GM19372 (cell line): ENCODE data around the gene SH3GLB2.
A peak's percentile ranks its signal among the peaks of the same experiment; 100 is the strongest.
"Not testable (repeated sequence)": the region's sequence is repeated elsewhere in the genome, so short reads cannot be mapped to it uniquely, and the experiment has no call there.

Source experiments
- ATAC-seq: cut with Tn5 transposase; IDR thresholded peaks from one replicate; pipeline ENCODE4 v1.9.1; 2021; ENCODE audit warnings: mild to moderate bottlenecking, low read depth, moderate library complexity; ENCODE audit not compliant: unreplicated experiment

SH3GLB2 gene

DNA sequence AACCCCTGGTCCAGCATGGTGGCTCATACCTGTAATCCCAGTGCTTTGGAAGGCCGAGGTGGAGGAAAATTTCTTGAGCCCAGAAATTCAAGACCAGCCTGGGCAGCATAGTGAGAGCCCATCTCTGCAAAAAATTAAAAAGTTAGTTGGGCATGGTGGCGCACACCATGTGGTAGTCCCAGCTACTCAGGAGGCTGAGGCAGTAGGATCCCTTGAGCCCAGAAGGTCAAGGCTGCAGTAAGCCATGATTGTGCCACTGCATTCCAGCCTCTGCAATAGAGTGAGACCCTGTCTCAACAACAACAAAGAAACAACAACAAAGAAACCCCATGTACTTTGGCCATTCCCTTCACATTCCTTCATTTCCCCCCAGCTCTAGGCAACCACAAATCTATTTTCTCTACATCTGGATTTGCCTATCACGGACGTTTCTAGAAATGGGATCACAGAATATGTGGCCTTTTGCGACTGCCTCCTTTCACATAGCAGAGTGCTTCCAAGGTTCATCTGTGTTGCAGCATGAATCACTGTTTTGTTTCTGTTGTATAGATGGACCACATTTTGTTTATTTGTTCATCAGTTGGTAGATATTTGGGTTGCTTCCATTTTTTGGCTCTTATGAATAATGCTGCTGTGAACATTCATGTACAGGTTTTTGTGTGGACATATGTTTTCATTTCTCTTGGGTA is 26.2 kb upstream of the SH3GLB2 start:
- no peak for ATAC-seq

DNA sequence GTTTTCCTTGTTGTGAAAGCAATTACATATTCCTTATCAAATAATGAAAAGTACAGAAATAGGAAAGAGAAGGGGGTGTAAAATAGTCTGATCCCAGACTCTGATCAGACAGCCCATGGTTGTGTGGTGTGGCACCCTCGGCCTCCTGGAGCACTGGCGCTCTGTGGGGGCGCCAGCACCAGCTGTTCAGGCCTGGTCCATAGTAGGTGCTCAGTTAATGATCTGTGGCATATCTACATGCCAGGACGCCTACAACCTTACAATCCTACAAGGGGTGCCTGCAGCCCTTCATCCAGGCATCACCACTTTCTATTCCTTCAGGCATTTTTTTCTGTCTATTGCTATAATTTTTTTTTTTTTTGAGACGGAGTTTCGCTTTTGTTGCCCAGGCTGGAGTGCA is 24.9 kb upstream of the SH3GLB2 start:
- no peak for ATAC-seq

- no peak for ATAC-seq
These were observed 24.5 kb upstream of the SH3GLB2 start for GRCh38 chr9:129052592-129052991.

- ATAC-seq: no peak
These were observed 13.9 kb upstream of the SH3GLB2 start for GRCh38 chr9:129042016-129042415.

- ATAC-seq: no peak
These were observed 12.0 kb upstream of the SH3GLB2 start for GRCh38 chr9:129040113-129040643.

DNA sequence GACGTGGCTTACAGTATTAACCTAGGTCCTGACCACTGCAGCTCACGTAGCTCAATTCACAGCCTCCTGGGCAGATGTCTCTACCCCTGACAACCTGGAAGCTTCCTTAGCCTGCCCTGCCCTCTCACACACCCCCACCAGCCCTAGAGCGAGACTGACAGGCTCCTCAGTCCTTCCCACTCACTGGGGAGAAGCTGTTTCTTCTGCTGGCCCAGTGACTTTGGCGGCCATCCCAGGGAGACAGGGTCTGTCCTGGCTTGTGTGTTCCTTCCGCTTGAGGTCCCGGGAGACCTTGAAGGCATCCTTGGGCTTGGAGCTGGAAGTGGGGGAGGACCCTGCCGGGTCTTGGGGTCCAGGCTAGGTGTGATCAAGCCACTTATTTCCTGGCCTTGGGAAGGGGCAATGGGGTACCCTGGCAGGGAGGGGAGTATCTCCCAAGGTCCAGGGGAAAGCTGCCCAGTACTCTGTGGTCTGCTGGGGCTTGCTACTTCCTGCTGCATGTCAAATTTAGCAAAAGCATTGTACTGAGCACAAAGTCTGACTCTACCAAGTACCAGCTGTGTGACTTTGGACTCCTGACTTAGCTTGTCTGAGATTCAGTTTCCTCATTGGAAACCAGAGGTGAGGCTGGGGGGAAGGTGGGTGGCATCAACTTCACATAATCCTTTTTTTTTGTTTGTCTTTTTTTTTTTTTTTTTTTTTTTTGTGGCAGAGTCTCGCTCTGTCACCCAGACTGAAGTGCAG is 10.2 kb upstream of the SH3GLB2 start:
- no peak for ATAC-seq

DNA sequence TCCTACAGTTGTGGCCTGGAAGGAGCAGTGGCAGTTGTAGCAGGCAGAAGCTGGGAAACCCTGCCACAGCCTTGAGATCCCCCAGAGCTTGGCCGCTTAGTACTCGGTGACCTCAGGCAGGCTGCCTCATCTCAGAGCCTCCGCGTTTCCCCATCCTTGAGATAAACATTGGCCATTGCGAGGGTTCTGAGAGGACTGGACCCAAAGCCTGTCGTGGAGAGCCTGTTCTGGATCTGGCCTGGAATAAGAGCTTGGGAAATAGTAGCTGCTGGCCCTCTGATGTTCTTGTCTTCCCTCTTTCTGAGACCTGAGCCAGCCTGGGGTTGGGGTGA is 9.6 kb upstream of the SH3GLB2 start:
- ATAC-seq: no peak

DNA sequence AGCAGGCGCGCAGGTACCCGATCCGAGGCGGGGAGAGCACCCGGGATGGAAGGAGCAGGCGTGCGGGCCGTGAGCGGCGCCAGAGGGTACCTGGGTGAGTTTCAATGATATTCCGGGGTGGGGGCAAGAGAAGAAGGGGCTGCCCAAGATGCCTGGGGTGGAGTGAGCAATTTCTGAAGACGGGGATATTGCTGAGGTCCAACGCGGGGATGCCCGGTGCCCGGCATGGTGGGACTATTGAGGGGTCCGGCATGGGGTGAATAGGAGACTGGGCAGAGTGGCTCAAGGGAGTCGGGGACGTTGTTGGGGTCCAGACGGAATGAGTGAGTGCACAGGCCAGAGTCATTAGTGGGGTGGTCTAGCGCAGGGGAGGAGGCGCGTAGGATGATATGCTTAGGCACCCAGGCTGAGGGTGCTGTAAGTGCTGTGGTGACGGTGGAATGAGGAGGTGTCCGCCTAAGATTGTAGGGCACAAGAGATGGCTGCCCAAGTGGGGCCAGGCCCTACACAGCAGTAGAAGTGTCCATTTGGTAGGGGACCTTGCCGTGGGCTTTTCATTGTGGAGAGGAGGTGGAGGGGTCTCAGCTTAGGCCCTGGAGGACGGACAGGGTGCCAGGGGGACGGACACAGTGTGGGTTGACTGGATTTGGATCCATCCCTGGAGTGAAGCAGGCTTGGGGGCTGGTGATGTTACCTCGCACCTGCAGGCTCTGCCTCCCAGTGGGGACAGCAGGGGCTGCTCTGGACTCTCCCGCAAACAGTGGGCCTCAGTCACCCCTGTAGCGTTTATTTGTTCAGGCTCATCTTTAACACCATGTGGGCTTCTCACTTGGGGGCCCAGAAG is 9.0 kb upstream of the SH3GLB2 start:
- no peak for ATAC-seq

GRCh38 chr9:129036241-129036922 is 8.3 kb upstream of the SH3GLB2 start, which contains the start of gene MIGA2:
MIGA2 (plus strand) TSS chr9:129036626; CDS start chr9:129040595, 3,969 bp downstream.
- ATAC-seq: peak; percentile 98

- not testable (repeated sequence) for ATAC-seq
These were observed 7.7 kb upstream of the SH3GLB2 start for GRCh38 chr9:129035838-129036237.

DNA sequence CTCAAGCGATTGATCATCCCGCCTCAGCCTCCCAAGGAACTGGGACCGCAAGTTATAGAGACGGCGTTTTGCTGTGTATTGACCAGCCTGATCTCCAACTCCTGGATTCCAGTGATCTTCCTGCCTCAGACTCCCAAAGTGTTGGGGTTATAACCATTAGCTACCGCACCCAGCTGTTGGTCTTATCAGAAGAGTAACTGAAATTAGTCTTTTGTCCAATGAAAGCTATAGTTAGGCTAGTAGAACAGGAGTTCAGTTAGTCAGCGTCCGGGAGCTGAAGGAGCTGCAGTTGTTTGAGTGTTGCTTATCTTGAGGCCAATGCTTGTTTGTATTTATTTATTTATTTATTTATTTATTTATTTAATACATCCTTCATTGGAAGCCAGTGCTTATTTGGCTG is 5.1 kb upstream of the SH3GLB2 start:
- ATAC-seq: no peak

DNA sequence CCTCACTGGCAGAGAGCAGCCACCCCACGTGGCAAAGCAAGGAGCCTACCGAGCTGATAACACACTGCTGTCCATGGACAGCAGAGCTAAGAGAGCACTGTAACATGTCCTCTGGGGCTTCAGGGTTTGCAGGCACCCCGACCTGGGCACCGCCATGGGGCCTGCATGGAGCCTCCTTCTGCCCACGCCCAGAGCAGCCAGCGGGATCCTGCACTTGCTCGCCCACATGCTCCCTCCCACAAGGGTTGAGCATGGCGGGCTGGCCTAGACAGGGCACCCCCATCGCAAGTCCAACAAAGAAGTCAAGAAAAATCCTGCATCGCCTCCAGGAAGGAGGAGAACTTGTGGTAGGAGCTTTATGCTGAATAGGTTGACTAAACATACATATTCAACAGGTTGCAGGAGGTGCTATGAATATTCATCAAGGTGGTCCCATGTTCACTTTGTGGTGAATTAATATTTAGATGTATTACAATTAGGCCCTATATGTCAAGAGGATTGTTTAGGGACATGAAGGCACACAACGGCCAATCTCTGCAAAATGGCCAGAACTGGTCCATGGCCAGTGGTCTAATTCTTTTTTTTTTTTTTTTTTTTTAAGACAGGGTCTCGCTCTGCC is 4.5 kb upstream of the SH3GLB2 start:
- ATAC-seq: no peak

DNA sequence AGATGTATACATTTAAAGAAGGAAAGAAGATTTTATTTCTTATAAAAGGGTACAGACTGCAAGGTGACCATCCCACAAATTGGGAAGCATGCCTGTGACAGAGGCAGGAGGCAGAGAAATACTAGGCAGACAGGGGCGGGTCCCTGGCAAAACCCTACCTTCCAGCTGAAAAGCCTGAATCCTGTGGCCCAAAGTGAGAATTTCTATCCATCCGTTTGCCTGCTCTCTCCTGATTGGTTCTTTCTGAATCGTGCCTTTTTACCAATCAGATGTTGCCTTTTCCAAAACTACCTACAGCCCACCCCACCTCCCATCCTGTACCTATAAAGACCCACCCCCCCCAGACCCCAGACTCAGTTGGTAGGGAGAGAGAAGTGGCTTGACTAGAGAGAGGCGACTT is 3.4 kb upstream of the SH3GLB2 start:
- ATAC-seq: no peak

DNA sequence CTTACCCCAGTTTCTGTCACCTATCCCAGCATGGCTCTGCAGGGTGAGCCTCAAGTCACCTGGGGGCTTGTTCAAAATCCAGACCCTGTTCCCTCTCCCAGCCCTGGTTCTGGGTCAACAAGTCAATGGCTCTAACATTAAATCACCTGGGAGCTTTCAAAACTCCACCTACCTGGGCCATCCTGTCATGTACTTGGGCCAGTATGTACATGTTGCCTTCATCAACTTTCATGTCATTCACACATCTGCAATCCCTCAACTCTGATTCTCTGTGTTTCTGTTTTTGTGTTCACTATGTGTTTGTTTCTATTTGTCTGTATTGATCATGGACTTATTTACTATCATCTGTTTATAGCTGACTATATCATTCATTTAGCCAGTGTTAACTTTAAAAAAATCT is 2.1 kb upstream of the SH3GLB2 start:
- no peak for ATAC-seq

DNA sequence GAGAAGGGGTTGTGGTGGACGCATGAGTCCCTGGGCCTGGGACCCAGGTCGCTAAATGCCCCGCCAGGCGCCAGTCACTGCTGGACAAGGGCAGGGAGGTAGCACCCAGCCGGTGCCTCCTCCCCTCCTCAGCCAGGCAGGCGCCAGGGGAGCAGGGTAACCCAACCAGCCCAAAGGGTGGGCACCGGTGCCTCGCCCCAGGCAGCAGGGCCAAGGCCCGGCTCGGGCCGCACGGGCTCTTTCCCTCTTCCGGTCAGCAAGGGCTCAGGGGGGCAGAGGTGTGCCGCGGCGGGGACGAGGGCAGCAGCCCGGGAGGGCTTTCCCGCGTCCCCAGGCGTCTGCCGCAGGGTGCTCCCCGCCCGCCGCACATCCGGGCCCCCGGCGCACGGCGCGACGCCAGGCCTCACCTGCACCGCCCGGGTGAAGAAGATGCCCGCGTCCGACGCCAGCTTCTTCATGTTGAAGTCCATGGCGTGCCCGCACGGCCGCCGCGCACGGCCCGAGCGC is 393 bp downstream of the SH3GLB2 start:
- ATAC-seq: peak; percentile 36

- no peak for ATAC-seq
These were observed 877 bp downstream of the SH3GLB2 start for GRCh38 chr9:129027224-129027684.

DNA sequence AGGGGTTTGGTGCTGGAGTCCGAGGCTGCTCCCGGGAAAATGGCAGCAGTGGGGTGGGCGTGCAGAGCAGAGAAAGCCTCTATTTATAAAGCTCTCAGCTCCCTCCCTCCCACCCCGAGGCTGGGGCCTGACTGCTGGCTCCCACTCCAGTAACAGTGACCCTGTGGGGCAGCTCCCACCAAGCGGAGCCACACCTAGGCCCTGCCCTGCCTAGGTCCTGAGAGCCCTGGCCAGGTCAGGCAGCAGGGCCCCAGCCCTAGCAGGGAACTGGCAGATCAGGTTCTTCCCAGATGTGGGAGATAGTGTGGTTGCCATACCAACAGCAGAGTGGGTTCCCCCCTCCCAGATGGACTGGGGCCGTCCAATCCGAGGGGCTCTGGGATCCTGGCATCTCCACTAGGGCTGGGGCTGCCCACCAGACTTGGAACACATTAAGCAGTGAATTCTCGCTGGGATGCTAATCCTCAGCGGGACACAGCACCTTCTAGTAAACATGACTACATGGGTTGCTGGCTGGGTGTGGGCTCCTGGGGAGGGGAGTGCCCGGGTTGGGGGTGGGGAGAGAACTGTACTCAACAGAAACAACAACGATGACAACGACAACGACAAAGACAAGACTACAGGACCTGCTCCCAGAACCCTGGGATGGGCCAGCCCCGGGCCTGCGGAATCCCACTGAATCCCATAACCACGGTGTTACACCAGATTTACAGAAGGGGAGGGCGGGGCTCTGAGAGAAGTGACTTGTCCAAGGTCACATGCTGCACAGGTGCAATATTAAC is 1.5 kb downstream of the SH3GLB2 start:
- ATAC-seq: no peak

- ATAC-seq: no peak
These were observed 4.3 kb downstream of the SH3GLB2 start for GRCh38 chr9:129023908-129024233.
